Mesenchymal stem cell (in vitro differentiated cells and primary cell): Measurements from ENCODE around the gene CDH12.

Experiments used
- DNase-seq: peaks from one replicate; pipeline ENCODE4 v3.0.0-alpha.2; 2013
- H2AFZ ChIP-seq: one replicate; pipeline ENCODE4 v1.6.1; 2013; ENCODE audit warnings: low read depth, mild to moderate bottlenecking, control low read depth, inconsistent platforms, low read length, moderate library complexity
- H2AK5ac ChIP-seq: 2 replicates; pipeline ENCODE4 v1.6.1; 2013; ENCODE audit warnings: low read length, moderate library complexity, mild to moderate bottlenecking, inconsistent platforms; ENCODE audit not compliant: severe bottlenecking
- H2BK120ac ChIP-seq: one replicate; pipeline ENCODE4 v1.6.1; 2013; ENCODE audit warnings: low read depth, mild to moderate bottlenecking, inconsistent platforms, low read length, moderate library complexity
- H2BK12ac ChIP-seq, 2 experiments: one replicate each; pipeline ENCODE4 v1.6.1; 2013; ENCODE audit warnings: inconsistent platforms in 2 of 2, low read length in 2 of 2, mild to moderate bottlenecking in 2 of 2, moderate library complexity in 2 of 2, control low read depth in 1 of 2
- H2BK15ac ChIP-seq: one replicate; pipeline ENCODE4 v1.6.1; 2013; ENCODE audit warnings: mild to moderate bottlenecking, low read depth, inconsistent platforms; ENCODE audit not compliant: poor library complexity, severe bottlenecking
- H2BK5ac ChIP-seq: 2 replicates; pipeline ENCODE4 v1.6.1; 2013; ENCODE audit warnings: low read depth, mild to moderate bottlenecking, low read length, control low read depth, inconsistent platforms; ENCODE audit not compliant: poor library complexity, severe bottlenecking
- H3K14ac ChIP-seq, 2 experiments: one replicate each; pipeline ENCODE4 v1.6.1; 2013; ENCODE audit warnings: inconsistent platforms in 2 of 2, low read length in 2 of 2, control low read depth in 1 of 2, mild to moderate bottlenecking in 1 of 2, moderate library complexity in 1 of 2
- H3K18ac ChIP-seq, 2 experiments: one replicate each; pipeline ENCODE4 v1.6.1; 2013; ENCODE audit warnings: inconsistent platforms in 2 of 2, low read length in 2 of 2, control low read depth in 1 of 2, low read depth in 1 of 2, mild to moderate bottlenecking in 1 of 2
- H3K23ac ChIP-seq, 2 experiments: one replicate each; pipeline ENCODE4 v1.6.1; 2013; ENCODE audit warnings: inconsistent platforms in 2 of 2, low read length in 2 of 2, mild to moderate bottlenecking in 2 of 2, moderate library complexity in 2 of 2, control low read depth in 1 of 2
- H3K27ac ChIP-seq: 2 replicates; pipeline ENCODE4 v1.5.1; 2013; ENCODE audit warnings: mild to moderate bottlenecking, moderate library complexity, low read length, control low read depth, inconsistent platforms; ENCODE audit not compliant: poor library complexity, severe bottlenecking
- H3K27me3 ChIP-seq, 2 experiments: 2 replicates each; pipeline versions ENCODE4 v1.6.1 to v1.7.0; 2013; ENCODE audit warnings: low read length in 2 of 2, mild to moderate bottlenecking in 2 of 2, moderate library complexity in 2 of 2, control low read depth in 1 of 2, inconsistent platforms in 1 of 2; ENCODE audit not compliant: control insufficient read depth in 1 of 2, insufficient read depth in 1 of 2
- H3K36me3 ChIP-seq, 2 experiments: 2 replicates each; pipeline versions ENCODE4 v1.6.1 to v1.7.0; 2013; ENCODE audit warnings: low read length in 2 of 2, control low read depth in 1 of 2, inconsistent platforms in 1 of 2, low read depth in 1 of 2, mild to moderate bottlenecking in 1 of 2; ENCODE audit not compliant: insufficient read depth in 2 of 2, control insufficient read depth in 1 of 2
- H3K4ac ChIP-seq, 2 experiments: one replicate each; pipeline ENCODE4 v1.6.1; 2013; ENCODE audit warnings: inconsistent platforms in 2 of 2, low read length in 2 of 2, mild to moderate bottlenecking in 2 of 2, moderate library complexity in 2 of 2, control low read depth in 1 of 2, low read depth in 1 of 2
- H3K4me1 ChIP-seq: 2 replicates; pipeline ENCODE4 v1.6.1; 2013; ENCODE audit warnings: low read depth, low read length, control low read depth; ENCODE audit not compliant: control insufficient read depth, insufficient read depth
- H3K4me2 ChIP-seq: 2 replicates; pipeline ENCODE4 v1.6.1; 2013; ENCODE audit warnings: low read length, mild to moderate bottlenecking, inconsistent platforms; ENCODE audit not compliant: poor library complexity, severe bottlenecking
- H3K4me3 ChIP-seq, 2 experiments: 2 replicates each; pipeline versions ENCODE4 v1.5.1 to v1.7.0; 2013; ENCODE audit warnings: low read length in 2 of 2, mild to moderate bottlenecking in 2 of 2, control low read depth in 1 of 2, low read depth in 1 of 2; ENCODE audit not compliant: insufficient read depth in 1 of 2
- H3K79me1 ChIP-seq: replicated peaks from 2 replicates; pipeline ENCODE4 v1.6.1; 2013; ENCODE audit warnings: mild to moderate bottlenecking, control low read depth, low read length, inconsistent platforms; ENCODE audit not compliant: poor library complexity, severe bottlenecking
- H3K9ac ChIP-seq: 2 replicates; pipeline ENCODE4 v1.7.0; 2013; ENCODE audit warnings: mild to moderate bottlenecking, low read length, moderate library complexity
- H3K9me3 ChIP-seq: 2 replicates; pipeline ENCODE4 v1.7.0; 2013; ENCODE audit warnings: mild to moderate bottlenecking, low read length; ENCODE audit not compliant: control insufficient read depth
- H4K8ac ChIP-seq: one replicate; pipeline ENCODE4 v1.6.1; 2013; ENCODE audit warnings: inconsistent platforms, mild to moderate bottlenecking, low read length, moderate library complexity
- H4K91ac ChIP-seq: one replicate; pipeline ENCODE4 v1.6.1; 2013; ENCODE audit warnings: mild to moderate bottlenecking, low read length, inconsistent platforms
- WGBS: methylation state at CpG from one replicate; pipeline ENCODE4 v1.1.7; 2013; ENCODE audit warnings: mixed read lengths; 5-methylcytosine and 5-hydroxymethylcytosine counted together

The CDH12 gene

DNA sequence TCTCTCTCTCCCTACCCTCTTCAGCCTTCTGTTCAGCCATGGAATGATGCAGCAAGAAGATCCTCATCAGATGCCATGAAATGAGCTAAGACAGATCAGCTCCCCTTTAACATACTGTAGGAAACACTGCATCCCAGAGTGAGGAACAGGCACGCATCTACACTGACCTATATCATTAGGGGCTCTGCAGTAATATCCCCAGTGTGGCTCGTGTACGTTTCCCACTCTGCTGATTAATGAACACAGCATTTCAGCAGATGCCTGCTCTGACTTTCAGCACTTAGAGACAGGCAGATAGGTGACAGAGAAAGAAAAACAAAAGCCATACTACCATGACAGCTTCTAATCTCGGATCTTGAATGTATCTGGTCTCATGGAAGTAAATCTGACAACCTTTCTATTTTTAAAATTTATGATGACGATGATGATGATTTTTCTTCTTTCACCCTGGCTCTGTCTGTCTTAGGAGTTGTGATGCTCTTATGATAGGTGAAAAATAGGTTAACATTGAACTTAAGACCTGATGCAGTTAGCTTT, 750.3 kb downstream of the CDH12 start:
- H3K27ac ChIP-seq = no peak overlapping the region
- no peaks in the 10 kb centered on the region for H3K36me3 ChIP-seq
- no peak overlapping the region for H3K14ac ChIP-seq
- H3K27me3 ChIP-seq = no peaks in the 10 kb centered on the region
- no peak overlapping the region for H2BK15ac ChIP-seq
- no peak overlapping the region for H4K91ac ChIP-seq
- DNase-seq = no peak
- no peak overlapping the region for H4K8ac ChIP-seq
- no peak overlapping the region for H2AFZ ChIP-seq
- no peak overlapping the region for H3K4me3 ChIP-seq
- H3K4ac ChIP-seq = no peak overlapping the region
- H2BK5ac ChIP-seq = no peak overlapping the region
- H3K9me3 ChIP-seq = no peaks in the 10 kb centered on the region
- no peaks in the 10 kb centered on the region for H3K79me1 ChIP-seq
- no peak overlapping the region for H3K9ac ChIP-seq
- no peak overlapping the region for H2BK120ac ChIP-seq
- H3K23ac ChIP-seq = no peak overlapping the region
- no peak overlapping the region for H2AK5ac ChIP-seq
- WGBS = 79% methylated on average over 5 of the region's 5 CpGs
- H3K18ac ChIP-seq = no peak overlapping the region
- no peak overlapping the region for H2BK12ac ChIP-seq
- H3K4me2 ChIP-seq = no peak overlapping the region
- H3K4me1 ChIP-seq = no peaks in the 10 kb centered on the region

- Histone ChIP-seq H3K9me3 (no peaks in the 10 kb centered on the region), H3K14ac (no peak overlapping the region), H3K36me3 (no peaks in the 10 kb centered on the region), H3K18ac (no peak overlapping the region), H2BK120ac (no peak overlapping the region), H2AFZ (no peak overlapping the region), H3K4me2 (no peak overlapping the region), H3K9ac (no peak overlapping the region), H3K4me1 (no peaks in the 10 kb centered on the region), H3K4me3 (no peak overlapping the region), H2BK15ac (no peak overlapping the region), H4K91ac (no peak overlapping the region), H3K79me1 (no peaks in the 10 kb centered on the region), H2AK5ac (no peak overlapping the region), H3K4ac (no peak overlapping the region), H3K27ac (no peak overlapping the region), H4K8ac (no peak overlapping the region), H2BK5ac (no peak overlapping the region), H3K27me3 (no peaks in the 10 kb centered on the region), H3K23ac (no peak overlapping the region), H2BK12ac (no peak overlapping the region)
- 63% methylated on average over 2 of the region's 2 CpGs for WGBS
- no peak for DNase-seq
Measured at GRCh38 chr5:22088517-22088916, 764.6 kb downstream of the CDH12 start.

GRCh38 chr5:22079566-22079965, 773.6 kb downstream of the CDH12 start:
- Histone ChIP-seq H3K9ac (no peak overlapping the region), H3K27me3 (no peaks in the 10 kb centered on the region), H3K18ac (no peak overlapping the region), H3K79me1 (no peaks in the 10 kb centered on the region), H2AK5ac (no peak overlapping the region), H3K27ac (no peak overlapping the region), H3K23ac (no peak overlapping the region), H3K4me3 (no peak overlapping the region), H2BK12ac (no peak overlapping the region), H3K14ac (no peak overlapping the region), H2BK5ac (no peak overlapping the region), H3K9me3 (no peaks in the 10 kb centered on the region), H4K91ac (no peak overlapping the region), H3K4me1 (no peaks in the 10 kb centered on the region), H3K4ac (no peak overlapping the region), H2BK120ac (no peak overlapping the region), H3K4me2 (no peak overlapping the region), H4K8ac (no peak overlapping the region), H3K36me3 (no peaks in the 10 kb centered on the region), H2BK15ac (no peak overlapping the region), H2AFZ (no peak overlapping the region)
- 42% methylated on average over 1 of the region's 3 CpGs for WGBS
- no peak for DNase-seq

DNA sequence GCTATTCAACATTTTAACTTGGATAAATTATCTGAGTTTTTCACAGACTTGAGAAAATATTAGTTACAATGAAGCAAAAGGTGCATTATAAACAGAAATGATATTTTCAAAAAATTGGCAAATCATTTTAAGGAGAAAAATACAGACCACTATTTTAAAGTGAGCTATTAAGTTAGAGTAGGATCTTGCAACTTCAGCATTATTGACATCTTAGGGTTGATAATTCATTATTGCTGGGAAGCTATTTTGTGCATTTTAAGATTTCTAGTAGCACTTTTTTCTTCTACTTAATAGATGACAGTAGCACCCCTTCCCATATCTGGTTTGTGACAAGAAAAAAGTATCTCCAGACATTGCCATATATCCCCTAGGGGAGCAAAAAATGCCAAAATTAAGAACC, 774.1 kb downstream of the CDH12 start:
- no peak overlapping the region for H2BK12ac ChIP-seq
- no peak overlapping the region for H3K9ac ChIP-seq
- H2BK15ac ChIP-seq = no peak overlapping the region
- H2AK5ac ChIP-seq = no peak overlapping the region
- no peak overlapping the region for H3K23ac ChIP-seq
- no peaks in the 10 kb centered on the region for H3K36me3 ChIP-seq
- no peak overlapping the region for H3K18ac ChIP-seq
- H2BK5ac ChIP-seq = no peak overlapping the region
- no peak overlapping the region for H3K14ac ChIP-seq
- no peaks in the 10 kb centered on the region for H3K4me1 ChIP-seq
- H2AFZ ChIP-seq = no peak overlapping the region
- H3K79me1 ChIP-seq = no peaks in the 10 kb centered on the region
- no peak for DNase-seq
- no peak overlapping the region for H3K4ac ChIP-seq
- no peak overlapping the region for H3K4me2 ChIP-seq
- no peaks in the 10 kb centered on the region for H3K27me3 ChIP-seq
- H4K8ac ChIP-seq = no peak overlapping the region
- H4K91ac ChIP-seq = no peak overlapping the region
- no peaks in the 10 kb centered on the region for H3K9me3 ChIP-seq
- no peak overlapping the region for H3K27ac ChIP-seq
- H2BK120ac ChIP-seq = no peak overlapping the region
- H3K4me3 ChIP-seq = no peak overlapping the region
